Measurements from ENCODE around the gene OR51E1. TPM values are rescaled to one million over a fixed set of nuclear protein-coding genes. Genes with fewer than 3 reads are reported as not detected.

OR51E1 gene
- total RNA-seq, 1 donor from 2014 or later: not detected

DNA sequence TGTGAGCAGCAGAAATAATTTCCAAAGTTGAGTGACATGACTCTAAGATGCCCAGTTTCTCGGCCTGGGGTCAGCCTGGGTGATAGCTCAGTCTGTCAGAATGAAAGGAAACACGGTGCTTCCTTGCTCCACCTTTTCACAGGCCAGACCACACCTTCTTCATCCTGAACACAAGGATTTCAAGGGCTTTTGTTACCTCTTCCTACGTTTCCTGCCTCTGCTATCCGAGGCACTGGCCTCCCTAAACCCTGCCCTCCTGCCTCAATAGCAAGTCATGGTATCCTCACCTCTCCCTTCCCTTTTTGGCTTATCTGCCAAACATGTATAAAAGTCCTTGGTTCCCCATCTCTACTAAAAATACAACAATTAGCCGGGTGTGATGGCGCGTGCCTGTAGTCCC, 1.7 kb upstream of the OR51E1 start:
- Mint-ChIP-seq H3K4me3 (no peak overlapping the region), H3K9me3 (peaks cover 5% of the 10 kb centered on the region), H3K27me3 (ENCODE audit: low read depth) (no peaks in the 10 kb centered on the region), H3K36me3 (no peaks in the 10 kb centered on the region), H3K4me1 (peaks cover 18% of the 10 kb centered on the region), H3K27ac (peak overlapping the region; percentile 27)
- DNase-seq (ENCODE audit: low spot score in 2 of 2, unreplicated experiment in 2 of 2): no peak
- TF ChIP-seq CTCF (IDR thresholded peaks at IDR 0.05; ENCODE audit: unreplicated experiment): no peak

DNA sequence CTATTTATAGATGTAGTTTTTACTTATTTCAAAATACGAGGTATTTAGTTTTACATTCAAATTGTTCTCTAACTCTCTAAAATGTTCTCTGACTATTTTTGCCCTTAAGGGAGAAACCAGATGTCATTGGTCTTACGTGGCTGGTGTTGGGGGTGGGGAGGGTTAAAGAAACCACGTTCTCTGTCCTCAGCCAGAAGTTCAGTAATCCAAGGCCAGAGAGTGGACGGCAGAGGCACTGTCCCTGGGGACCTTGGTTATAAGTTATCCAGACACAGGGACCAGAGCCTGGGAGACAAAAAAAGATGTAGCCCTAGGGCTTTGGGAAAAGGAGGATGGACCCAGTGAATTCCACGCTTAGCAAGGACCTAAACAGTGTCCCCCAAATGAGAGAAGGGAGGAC, 706 bp upstream of the OR51E1 start:
- H3K9me3 Mint-ChIP-seq: peaks cover 5% of the 10 kb centered on the region
- TF ChIP-seq CTCF (IDR thresholded peaks at IDR 0.05; ENCODE audit: unreplicated experiment): no peak
- H3K4me3 Mint-ChIP-seq: no peak overlapping the region
- no peak for DNase-seq (ENCODE audit: low spot score in 2 of 2, unreplicated experiment in 2 of 2)
- H3K36me3 Mint-ChIP-seq: no peaks in the 10 kb centered on the region
- no peak overlapping the region for H3K27ac Mint-ChIP-seq
- no peaks in the 10 kb centered on the region for H3K27me3 Mint-ChIP-seq (ENCODE audit: low read depth)
- peaks cover 18% of the 10 kb centered on the region for H3K4me1 Mint-ChIP-seq

DNA sequence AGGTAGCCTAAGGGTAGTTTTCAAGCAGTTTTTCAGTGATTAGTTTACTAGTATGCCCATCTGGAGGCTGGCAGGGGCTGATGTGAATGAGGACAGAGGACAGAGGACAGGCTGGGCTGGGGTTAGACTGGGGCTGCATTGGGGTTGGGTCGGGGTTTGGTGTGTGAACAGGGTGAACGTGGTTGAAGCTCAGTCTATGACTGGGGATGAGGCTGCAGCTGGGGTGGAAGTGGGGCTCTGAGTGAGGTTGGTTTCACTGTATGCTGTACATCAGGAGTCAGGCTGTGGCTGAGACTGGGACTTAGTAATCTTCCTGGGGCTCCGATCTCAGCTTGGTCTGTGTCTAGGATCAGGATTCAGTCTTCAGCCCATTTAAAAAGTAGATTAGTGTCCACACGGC, 451 bp downstream of the OR51E1 start:
- DNase-seq (ENCODE audit: low spot score in 2 of 2, unreplicated experiment in 2 of 2): no peak
- Mint-ChIP-seq H3K27me3 (ENCODE audit: low read depth) (peaks cover under 1% of the 10 kb centered on the region), H3K36me3 (no peaks in the 10 kb centered on the region), H3K27ac (no peak overlapping the region), H3K4me1 (peaks cover 18% of the 10 kb centered on the region), H3K9me3 (peaks cover 5% of the 10 kb centered on the region), H3K4me3 (no peak overlapping the region)
- TF ChIP-seq CTCF (IDR thresholded peaks at IDR 0.05; ENCODE audit: unreplicated experiment): no peak

DNA sequence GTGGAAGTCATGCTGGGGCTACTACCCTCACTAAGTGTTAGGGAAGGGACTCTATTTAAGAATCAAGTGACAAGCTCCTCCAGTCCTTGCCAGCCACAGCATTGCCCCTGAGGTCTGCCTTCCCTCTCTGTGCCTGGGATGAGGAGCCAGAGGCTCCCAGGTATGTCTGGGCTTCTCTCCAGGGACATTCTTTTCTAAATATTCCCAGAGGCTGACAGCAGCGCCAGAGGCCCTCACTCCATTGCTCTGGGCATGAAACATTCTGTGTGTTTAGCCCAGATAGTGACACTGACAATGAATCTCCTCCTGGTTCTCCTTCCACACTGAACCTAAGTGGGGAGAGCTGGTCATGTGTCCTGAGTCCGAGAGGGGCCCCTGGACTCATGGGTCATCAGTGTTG, 2.2 kb downstream of the OR51E1 start:
- H3K9me3 Mint-ChIP-seq: no peaks in the 10 kb centered on the region
- no peak for TF ChIP-seq CTCF (IDR thresholded peaks at IDR 0.05; ENCODE audit: unreplicated experiment)
- no peak overlapping the region for H3K27ac Mint-ChIP-seq
- no peaks in the 10 kb centered on the region for H3K36me3 Mint-ChIP-seq
- H3K4me3 Mint-ChIP-seq: no peak overlapping the region
- no peak for DNase-seq (ENCODE audit: low spot score in 2 of 2, unreplicated experiment in 2 of 2)
- H3K4me1 Mint-ChIP-seq: peaks cover 17% of the 10 kb centered on the region
- H3K27me3 Mint-ChIP-seq (ENCODE audit: low read depth): peaks cover 10% of the 10 kb centered on the region

GRCh38 chr11:4647766-4648165, 4.0 kb downstream of the OR51E1 start:
- Mint-ChIP-seq H3K9me3 (no peaks in the 10 kb centered on the region), H3K27ac (no peak overlapping the region), H3K4me1 (peaks cover 4% of the 10 kb centered on the region), H3K36me3 (no peaks in the 10 kb centered on the region), H3K4me3 (no peak overlapping the region), H3K27me3 (ENCODE audit: low read depth) (peaks cover 10% of the 10 kb centered on the region)
- no peak for DNase-seq (ENCODE audit: low spot score in 2 of 2, unreplicated experiment in 2 of 2)
- TF ChIP-seq CTCF (IDR thresholded peaks at IDR 0.05; ENCODE audit: unreplicated experiment): no peak
